ENCODE data around the gene TBC1D16. TPM values are rescaled to one million over a fixed set of nuclear protein-coding genes. Genes with fewer than 3 reads are reported as not detected.

Gene TBC1D16
- total RNA-seq, 1 donor from 2014 or later = 1.4 TPM

- intact Hi-C loops (cut with micrococcal nuclease) = loop anchor here (10.0 kb wide), 1 partner anchor 72 kb away; no protein-coding TSS in a partner anchor
- Mint-ChIP-seq H3K4me3 (ENCODE audit: low read depth) (no peak overlapping the region), H3K9me3 (no peaks in the 10 kb centered on the region), H3K4me1 (ENCODE audit: low read depth) (no peaks in the 10 kb centered on the region), H3K27me3 (ENCODE audit: low read depth) (no peaks in the 10 kb centered on the region), H3K36me3 (ENCODE audit: low read depth) (no peaks in the 10 kb centered on the region), H3K27ac (no peak overlapping the region)
- DNase-seq (ENCODE audit: low spot score) = no peak
Observed at GRCh38 chr17:79916991-79917901, 118.4 kb downstream of the TBC1D16 start.

- no peak overlapping the region for H3K27ac Mint-ChIP-seq
- H3K4me3 Mint-ChIP-seq (ENCODE audit: low read depth) = no peak overlapping the region
- no peaks in the 10 kb centered on the region for H3K36me3 Mint-ChIP-seq (ENCODE audit: low read depth)
- no peaks in the 10 kb centered on the region for H3K4me1 Mint-ChIP-seq (ENCODE audit: low read depth)
- no peak for DNase-seq (ENCODE audit: low spot score)
- no peaks in the 10 kb centered on the region for H3K9me3 Mint-ChIP-seq
- intact Hi-C loops (cut with micrococcal nuclease) = loop anchor here (10.0 kb wide), 1 partner anchor 72 kb away; no protein-coding TSS in a partner anchor
- no peaks in the 10 kb centered on the region for H3K27me3 Mint-ChIP-seq (ENCODE audit: low read depth)
Observed at GRCh38 chr17:79916506-79916905, 119.2 kb downstream of the TBC1D16 start.

- no peaks in the 10 kb centered on the region for H3K36me3 Mint-ChIP-seq (ENCODE audit: low read depth)
- no peak for DNase-seq (ENCODE audit: low spot score)
- no peak overlapping the region for H3K4me3 Mint-ChIP-seq (ENCODE audit: low read depth)
- H3K4me1 Mint-ChIP-seq (ENCODE audit: low read depth) = no peaks in the 10 kb centered on the region
- H3K27me3 Mint-ChIP-seq (ENCODE audit: low read depth) = no peaks in the 10 kb centered on the region
- intact Hi-C loops (cut with micrococcal nuclease) = loop anchor here (10.0 kb wide), 1 partner anchor 71 kb away; no protein-coding TSS in a partner anchor
- H3K9me3 Mint-ChIP-seq = no peaks in the 10 kb centered on the region
- no peak overlapping the region for H3K27ac Mint-ChIP-seq
Observed at GRCh38 chr17:79915850-79916430, 119.7 kb downstream of the TBC1D16 start.

GRCh38 chr17:79914813-79915740 is 120.6 kb downstream of the TBC1D16 start:
- H3K27me3 Mint-ChIP-seq (ENCODE audit: low read depth) = no peaks in the 10 kb centered on the region
- H3K36me3 Mint-ChIP-seq (ENCODE audit: low read depth) = no peaks in the 10 kb centered on the region
- no peak overlapping the region for H3K4me3 Mint-ChIP-seq (ENCODE audit: low read depth)
- H3K27ac Mint-ChIP-seq = no peak overlapping the region
- no peak for DNase-seq (ENCODE audit: low spot score)
- no peaks in the 10 kb centered on the region for H3K4me1 Mint-ChIP-seq (ENCODE audit: low read depth)
- no peaks in the 10 kb centered on the region for H3K9me3 Mint-ChIP-seq
- intact Hi-C loops (cut with micrococcal nuclease) = loop anchor here (10.0 kb wide), 1 partner anchor 70 kb away; no protein-coding TSS in a partner anchor

- H3K4me3 Mint-ChIP-seq (ENCODE audit: low read depth) = no peak overlapping the region
- DNase-seq (ENCODE audit: low spot score) = no peak
- no peaks in the 10 kb centered on the region for H3K9me3 Mint-ChIP-seq
- no peaks in the 10 kb centered on the region for H3K36me3 Mint-ChIP-seq (ENCODE audit: low read depth)
- intact Hi-C loops (cut with micrococcal nuclease) = loop anchor here (10.0 kb wide), 1 partner anchor 69 kb away; no protein-coding TSS in a partner anchor
- H3K27ac Mint-ChIP-seq = no peak overlapping the region
- peaks cover 5% of the 10 kb centered on the region for H3K27me3 Mint-ChIP-seq (ENCODE audit: low read depth)
- H3K4me1 Mint-ChIP-seq (ENCODE audit: low read depth) = no peaks in the 10 kb centered on the region
Observed at GRCh38 chr17:79913896-79914812, 121.5 kb downstream of the TBC1D16 start.

- no peaks in the 10 kb centered on the region for H3K9me3 Mint-ChIP-seq
- no peak overlapping the region for H3K4me3 Mint-ChIP-seq (ENCODE audit: low read depth)
- no peaks in the 10 kb centered on the region for H3K36me3 Mint-ChIP-seq (ENCODE audit: low read depth)
- no peak for DNase-seq (ENCODE audit: low spot score)
- H3K27ac Mint-ChIP-seq = no peak overlapping the region
- intact Hi-C loops (cut with micrococcal nuclease) = loop anchor here (10.0 kb wide), 1 partner anchor 69 kb away; no protein-coding TSS in a partner anchor
- no peaks in the 10 kb centered on the region for H3K4me1 Mint-ChIP-seq (ENCODE audit: low read depth)
- H3K27me3 Mint-ChIP-seq (ENCODE audit: low read depth) = peaks cover 5% of the 10 kb centered on the region
Observed at GRCh38 chr17:79913451-79913850, 122.2 kb downstream of the TBC1D16 start.

GRCh38 chr17:79912552-79913330 is 122.9 kb downstream of the TBC1D16 start:
- Mint-ChIP-seq H3K4me1 (ENCODE audit: low read depth) (no peaks in the 10 kb centered on the region), H3K27me3 (ENCODE audit: low read depth) (peaks cover 5% of the 10 kb centered on the region), H3K9me3 (no peaks in the 10 kb centered on the region), H3K36me3 (ENCODE audit: low read depth) (no peaks in the 10 kb centered on the region), H3K4me3 (ENCODE audit: low read depth) (no peak overlapping the region), H3K27ac (no peak overlapping the region)
- intact Hi-C loops (cut with micrococcal nuclease) = loop anchor here (10.0 kb wide), 1 partner anchor 68 kb away; no protein-coding TSS in a partner anchor
- no peak for DNase-seq (ENCODE audit: low spot score)

GRCh38 chr17:79911430-79912399 is 124.0 kb downstream of the TBC1D16 start:
- Mint-ChIP-seq H3K27ac (no peak overlapping the region), H3K36me3 (ENCODE audit: low read depth) (no peaks in the 10 kb centered on the region), H3K4me1 (ENCODE audit: low read depth) (no peaks in the 10 kb centered on the region), H3K9me3 (no peaks in the 10 kb centered on the region), H3K27me3 (ENCODE audit: low read depth) (peaks cover 5% of the 10 kb centered on the region), H3K4me3 (ENCODE audit: low read depth) (no peak overlapping the region)
- DNase-seq (ENCODE audit: low spot score) = no peak
- intact Hi-C loops (cut with micrococcal nuclease) = loop anchor here (10.0 kb wide), 1 partner anchor 67 kb away; no protein-coding TSS in a partner anchor

- H3K4me1 Mint-ChIP-seq (ENCODE audit: low read depth) = no peaks in the 10 kb centered on the region
- H3K27ac Mint-ChIP-seq = no peak overlapping the region
- H3K9me3 Mint-ChIP-seq = no peaks in the 10 kb centered on the region
- H3K36me3 Mint-ChIP-seq (ENCODE audit: low read depth) = no peaks in the 10 kb centered on the region
- no peak overlapping the region for H3K4me3 Mint-ChIP-seq (ENCODE audit: low read depth)
- no peak for DNase-seq (ENCODE audit: low spot score)
- peaks cover 5% of the 10 kb centered on the region for H3K27me3 Mint-ChIP-seq (ENCODE audit: low read depth)
- intact Hi-C loops (cut with micrococcal nuclease) = loop anchor here (10.0 kb wide), 1 partner anchor 66 kb away; no protein-coding TSS in a partner anchor
Observed at GRCh38 chr17:79910985-79911361, 124.7 kb downstream of the TBC1D16 start.

GRCh38 chr17:79909121-79909520 is 126.6 kb downstream of the TBC1D16 start:
- no peak for DNase-seq (ENCODE audit: low spot score)
- H3K9me3 Mint-ChIP-seq = no peaks in the 10 kb centered on the region
- intact Hi-C loops (cut with micrococcal nuclease) = no loop called here
- peaks cover 7% of the 10 kb centered on the region for H3K27me3 Mint-ChIP-seq (ENCODE audit: low read depth)
- no peak overlapping the region for H3K27ac Mint-ChIP-seq
- H3K36me3 Mint-ChIP-seq (ENCODE audit: low read depth) = no peaks in the 10 kb centered on the region
- H3K4me3 Mint-ChIP-seq (ENCODE audit: low read depth) = no peak overlapping the region
- no peaks in the 10 kb centered on the region for H3K4me1 Mint-ChIP-seq (ENCODE audit: low read depth)

Measured in activated T-helper 2 cell treated with anti-CD3 and anti-CD28 coated beads, Interferon-gamma antibody, Interleukin-2, Interleukin-4, amounts not matched to agents 10 μg/mL and 5 μg/mL and 100 μg/mL, durations not matched to agents 14 hours and 24 hours and 36 hours (primary cell).